Omental fat pad (tissue), 4 donors: ENCODE data around the gene NBR1. TPM values are rescaled to one million over a fixed set of nuclear protein-coding genes. Genes with fewer than 3 reads are reported as not detected.
"Not testable (repeated sequence)": the region's sequence is repeated elsewhere in the genome, so short reads cannot be mapped to it uniquely, and the experiment has no call there.

ENCODE experiments used
- ATAC-seq: fragments of 150-250 bp; one replicate; pipeline ENCODE4 v1.9.1; 2016; ENCODE audit warnings: mild to moderate bottlenecking, moderate library complexity; ENCODE audit not compliant: low FRiP score
- DNase-seq: peaks from one replicate; pipeline ENCODE4 v3.0.0-alpha.2; 2019; ENCODE audit warnings: low spot score
- CTCF ChIP-seq, 3 donors: fragments of 450-650 bp; IDR thresholded peaks; one replicate each; pipeline ENCODE4 v1.5.1; 2016 to 2017; ENCODE audit warnings: antibody characterized with exemption in 3 of 3, mild to moderate bottlenecking in 3 of 3, moderate library complexity in 2 of 3
- total RNA-seq, 4 donors: library from RNA; depleted of rRNA; stranded (reverse); fragments of >200 nt; gene quantifications; one replicate each; pipeline ENCODE4 v1.1.0, GENCODE V29; 2016

Gene NBR1
- total RNA-seq, 4 donors from 2014 or later = 41.8 to 97.3 (median 75.3) TPM

- TF ChIP-seq CTCF (IDR thresholded peaks at IDR 0.05) = no peak
- ATAC-seq (no peak), DNase-seq (no peak)
These were observed 38.9 kb upstream of the NBR1 start for GRCh38 chr17:43132117-43132516.

GRCh38 chr17:43133439-43133838, 37.6 kb upstream of the NBR1 start:
- not testable (repeated sequence) for DNase-seq, ATAC-seq

GRCh38 chr17:43134774-43135453, 36.1 kb upstream of the NBR1 start:
- no peak for TF ChIP-seq CTCF (IDR thresholded peaks at IDR 0.05)
- DNase-seq (no peak), ATAC-seq (no peak)

GRCh38 chr17:43135454-43135819, 35.6 kb upstream of the NBR1 start:
- no peak for ATAC-seq
- DNase-seq = no peak
- TF ChIP-seq CTCF (IDR thresholded peaks at IDR 0.05) = no peak

DNA sequence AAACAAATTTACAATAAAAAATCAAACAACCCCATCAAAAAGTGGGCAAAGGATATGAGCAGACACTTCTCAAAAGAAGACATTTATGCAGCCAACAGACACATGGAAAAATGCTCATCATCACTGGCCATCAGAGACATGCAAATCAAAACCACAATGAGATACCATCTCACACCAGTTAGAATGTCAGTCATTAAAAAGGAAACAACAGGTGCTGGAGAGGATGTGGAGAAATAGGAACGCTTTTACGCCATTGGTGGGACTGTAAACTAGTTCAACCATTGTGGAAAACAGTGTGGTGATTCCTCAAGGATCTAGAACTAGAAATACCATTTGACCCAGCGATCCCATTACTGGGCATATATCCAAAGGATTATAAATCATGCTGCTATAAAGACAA, 34.4 kb upstream of the NBR1 start:
- DNase-seq, ATAC-seq: not testable (repeated sequence)

DNA sequence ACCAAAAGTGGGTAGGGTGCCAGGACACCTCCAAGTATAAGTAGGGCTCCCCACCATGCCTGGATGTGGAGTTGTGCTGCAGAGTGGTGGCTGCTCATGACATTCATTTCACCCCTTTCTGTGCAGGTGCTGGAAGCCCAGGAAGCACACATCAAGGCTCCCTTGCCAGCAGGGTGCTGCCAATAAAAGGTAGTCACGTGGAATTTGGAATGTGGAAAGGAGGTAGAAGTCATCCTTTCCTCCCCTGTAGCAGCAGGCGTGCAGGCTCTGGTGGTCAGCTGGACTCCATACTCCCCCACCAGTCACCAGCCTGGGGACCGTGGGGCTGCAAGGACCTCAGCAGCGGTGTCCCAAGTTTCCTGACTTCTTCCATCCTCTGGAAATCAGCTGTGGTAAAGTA, 32.5 kb upstream of the NBR1 start:
- DNase-seq = not testable (repeated sequence)

GRCh38 chr17:43140396-43141332, 30.4 kb upstream of the NBR1 start:
- ATAC-seq (no peak), DNase-seq (no peak)
- no peak for TF ChIP-seq CTCF (IDR thresholded peaks at IDR 0.05)

More for the DNA sequence above, 32.5 kb upstream of the NBR1 start:
- ATAC-seq = not testable (repeated sequence)

DNA sequence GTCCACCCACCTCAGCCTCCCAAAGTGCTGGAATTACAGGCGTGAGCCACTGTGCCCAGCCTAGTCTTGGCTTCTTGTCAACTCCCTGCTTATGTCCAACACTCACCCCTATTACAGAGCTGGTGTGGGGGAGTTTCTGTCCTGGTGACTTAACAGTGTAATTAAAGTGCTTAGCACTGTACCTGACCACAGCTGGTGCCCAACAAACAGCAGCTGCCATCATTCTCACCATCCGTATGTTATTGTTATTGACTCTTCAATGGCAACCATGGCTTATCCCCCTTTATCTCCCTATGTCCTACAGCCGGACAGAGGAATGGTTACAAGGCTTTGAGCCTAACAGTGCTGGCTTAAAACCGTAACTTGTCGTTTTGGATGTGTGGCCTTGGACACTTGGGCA, 28.9 kb upstream of the NBR1 start:
- TF ChIP-seq CTCF (IDR thresholded peaks at IDR 0.05) = no peak
- DNase-seq = no peak
- no peak for ATAC-seq
